ENCODE measurements around the gene ERRFI1.

Gene ERRFI1

GRCh38 chr1:8032366-8032910 lies 6.3 kb upstream of the ERRFI1 start:
- no peaks in the 10 kb centered on the region for H3K79me2 ChIP-seq (ENCODE audit: insufficient read depth, low read length)
- no peak for DNase-seq
- no peak overlapping the region for H3K27ac ChIP-seq (ENCODE audit: low read length)
- H3K27me3 ChIP-seq (ENCODE audit: insufficient read depth, low read length, poor library complexity): no peaks in the 10 kb centered on the region
- H2AFZ ChIP-seq (ENCODE audit: low read depth, low read length): no peak overlapping the region
- ATAC-seq (ENCODE audit: insufficient read depth, low read depth): no peak
- no peak overlapping the region for H3K4me3 ChIP-seq (ENCODE audit: low read depth in 1 of 2, low read length in 2 of 2)
- no peaks in the 10 kb centered on the region for H3K9me3 ChIP-seq (ENCODE audit: insufficient read depth, low read length, severe bottlenecking)
- no peak overlapping the region for H3K4me2 ChIP-seq (ENCODE audit: insufficient read depth, low read length)
- no peak overlapping the region for H3K9ac ChIP-seq (ENCODE audit: low read depth, low read length)
- H3K4me1 ChIP-seq (ENCODE audit: insufficient read depth, low read length): no peaks in the 10 kb centered on the region
- no peaks in the 10 kb centered on the region for H3K36me3 ChIP-seq (ENCODE audit: insufficient read depth, low read length)
- no peak for TF ChIP-seq CTCF (IDR thresholded peaks at IDR 0.05; ENCODE audit: borderline replicate concordance, extremely low read depth, low read length, poor library complexity, severe bottlenecking)
- H4K20me1 ChIP-seq (ENCODE audit: insufficient read depth, low read length): no peaks in the 10 kb centered on the region

- Histone ChIP-seq H3K79me2 (ENCODE audit: insufficient read depth, low read length) (no peaks in the 10 kb centered on the region), H4K20me1 (ENCODE audit: insufficient read depth, low read length) (no peaks in the 10 kb centered on the region), H2AFZ (ENCODE audit: low read depth, low read length) (no peak overlapping the region), H3K36me3 (ENCODE audit: insufficient read depth, low read length) (no peaks in the 10 kb centered on the region), H3K4me1 (ENCODE audit: insufficient read depth, low read length) (no peaks in the 10 kb centered on the region), H3K27me3 (ENCODE audit: insufficient read depth, low read length, poor library complexity) (no peaks in the 10 kb centered on the region), H3K4me3 (ENCODE audit: low read depth in 1 of 2, low read length in 2 of 2) (no peak overlapping the region), H3K27ac (ENCODE audit: low read length) (no peak overlapping the region), H3K9me3 (ENCODE audit: insufficient read depth, low read length, severe bottlenecking) (no peaks in the 10 kb centered on the region), H3K9ac (ENCODE audit: low read depth, low read length) (no peak overlapping the region), H3K4me2 (ENCODE audit: insufficient read depth, low read length) (no peak overlapping the region)
- DNase-seq (no peak), ATAC-seq (ENCODE audit: insufficient read depth, low read depth) (no peak)
- TF ChIP-seq EZH2 (IDR thresholded peaks at IDR 0.05; ENCODE audit: borderline replicate concordance, low read depth, low read length, severe bottlenecking) (no peak), CTCF (IDR thresholded peaks at IDR 0.05; ENCODE audit: borderline replicate concordance, extremely low read depth, low read length, poor library complexity, severe bottlenecking) (peak; percentile 48)
Measured at GRCh38 chr1:8031176-8031785, 5.2 kb upstream of the ERRFI1 start.

- no peaks in the 10 kb centered on the region for H3K36me3 ChIP-seq (ENCODE audit: insufficient read depth, low read length)
- H3K4me2 ChIP-seq (ENCODE audit: insufficient read depth, low read length): no peak overlapping the region
- no peaks in the 10 kb centered on the region for H3K27me3 ChIP-seq (ENCODE audit: insufficient read depth, low read length, poor library complexity)
- H3K9ac ChIP-seq (ENCODE audit: low read depth, low read length): no peak overlapping the region
- H3K4me3 ChIP-seq (ENCODE audit: low read depth in 1 of 2, low read length in 2 of 2): no peak overlapping the region
- no peaks in the 10 kb centered on the region for H3K9me3 ChIP-seq (ENCODE audit: insufficient read depth, low read length, severe bottlenecking)
- DNase-seq (no peak), ATAC-seq (ENCODE audit: insufficient read depth, low read depth) (no peak)
- no peaks in the 10 kb centered on the region for H4K20me1 ChIP-seq (ENCODE audit: insufficient read depth, low read length)
- no peak overlapping the region for H3K27ac ChIP-seq (ENCODE audit: low read length)
- no peaks in the 10 kb centered on the region for H3K4me1 ChIP-seq (ENCODE audit: insufficient read depth, low read length)
- no peak overlapping the region for H2AFZ ChIP-seq (ENCODE audit: low read depth, low read length)
- no peaks in the 10 kb centered on the region for H3K79me2 ChIP-seq (ENCODE audit: insufficient read depth, low read length)
- TF ChIP-seq EZH2 (IDR thresholded peaks at IDR 0.05; ENCODE audit: borderline replicate concordance, low read depth, low read length, severe bottlenecking) (no peak), CTCF (IDR thresholded peaks at IDR 0.05; ENCODE audit: borderline replicate concordance, extremely low read depth, low read length, poor library complexity, severe bottlenecking) (no peak)
Measured at GRCh38 chr1:8028571-8028910, 2.4 kb upstream of the ERRFI1 start.

Data from DND-41 (cell line).